Small intestine (tissue), 16 donors: Measurements from ENCODE around the gene LRIF1. TPM values are rescaled to one million over a fixed set of nuclear protein-coding genes. Genes with fewer than 3 reads are reported as not detected.
A peak's percentile ranks its signal among the peaks of the same experiment; 100 is the strongest.
"Not testable (repeated sequence)": the region's sequence is repeated elsewhere in the genome, so short reads cannot be mapped to it uniquely, and the experiment has no call there.

Source experiments
- DNase-seq, 2 donors: peaks; one replicate each; pipeline versions ENCODE4 v3.0.0 to v3.0.0-alpha.2; 2013
- FAIRE-seq: peaks from 2 replicates; lab custom pipeline; 2012; peaks lifted over from hg19 to GRCh38; lab: Jason Lieb, UNC
- H3K27ac ChIP-seq, 3 donors: one replicate each; pipeline ENCODE4 v1.5.1; 2013; ENCODE audit warnings: low read length in 2 of 3, mild to moderate bottlenecking in 2 of 3, control low read depth in 1 of 3, inconsistent platforms in 1 of 3, low read depth in 1 of 3, moderate library complexity in 1 of 3
- H3K27me3 ChIP-seq, 3 donors: one replicate each; pipeline ENCODE4 v1.6.1; 2013; ENCODE audit warnings: low read length in 3 of 3, inconsistent platforms in 1 of 3; ENCODE audit not compliant: control insufficient read depth in 3 of 3, insufficient read depth in 3 of 3
- H3K36me3 ChIP-seq, 3 donors: one replicate each; pipeline ENCODE4 v1.6.1; 2013; ENCODE audit warnings: low read length in 3 of 3, inconsistent platforms in 1 of 3, low read depth in 1 of 3, mild to moderate bottlenecking in 1 of 3, moderate library complexity in 1 of 3; ENCODE audit not compliant: control insufficient read depth in 3 of 3, insufficient read depth in 2 of 3
- H3K4me1 ChIP-seq, 3 donors: one replicate each; pipeline ENCODE4 v1.6.1; 2013; ENCODE audit warnings: low read length in 2 of 3, inconsistent platforms in 1 of 3, low read depth in 1 of 3, mild to moderate bottlenecking in 1 of 3, moderate library complexity in 1 of 3; ENCODE audit not compliant: control insufficient read depth in 3 of 3, insufficient read depth in 2 of 3
- H3K4me3 ChIP-seq, 3 donors: one replicate each; pipeline ENCODE4 v1.5.1; 2013; ENCODE audit warnings: low read length in 3 of 3, control low read depth in 1 of 3, inconsistent platforms in 1 of 3, low read depth in 1 of 3, mild to moderate bottlenecking in 1 of 3, moderate library complexity in 1 of 3
- H3K9me3 ChIP-seq, 2 donors: one replicate each; pipeline ENCODE4 v1.6.1; 2013; ENCODE audit warnings: low read depth in 1 of 2, low read length in 1 of 2; ENCODE audit not compliant: control insufficient read depth in 2 of 2, insufficient read depth in 1 of 2
- WGBS, 3 donors: extraction: QIAGEN DNeasy Blood & Tissue Kit; methylation state at CpG; one replicate each; pipeline ENCODE4 v1.1.7; 2013; 5-methylcytosine and 5-hydroxymethylcytosine counted together
- long read RNA-seq, 10 donors: transcript quantifications; one replicate each; lab custom pipeline, GENCODE V29; 2026
- polyA plus RNA-seq, 4 donors: library from polyadenylated mRNA; stranded (reverse) in 3 of 4; unstranded in 1 of 4; fragments of 200-250 nt in 3 of 4; fragments of 120-200 nt in 1 of 4; gene quantifications; one replicate each; pipeline versions ENCODE4 v1.2.1 to v1.2.3, GENCODE V29; 2013
- donor health status: healthy with polysubstance abuse.
- donor health status: control.
- donor health status: control.
- donor health status: Bipolar disorder and iron deficiency.
- donor health status: healthy.

Gene LRIF1, protein sequence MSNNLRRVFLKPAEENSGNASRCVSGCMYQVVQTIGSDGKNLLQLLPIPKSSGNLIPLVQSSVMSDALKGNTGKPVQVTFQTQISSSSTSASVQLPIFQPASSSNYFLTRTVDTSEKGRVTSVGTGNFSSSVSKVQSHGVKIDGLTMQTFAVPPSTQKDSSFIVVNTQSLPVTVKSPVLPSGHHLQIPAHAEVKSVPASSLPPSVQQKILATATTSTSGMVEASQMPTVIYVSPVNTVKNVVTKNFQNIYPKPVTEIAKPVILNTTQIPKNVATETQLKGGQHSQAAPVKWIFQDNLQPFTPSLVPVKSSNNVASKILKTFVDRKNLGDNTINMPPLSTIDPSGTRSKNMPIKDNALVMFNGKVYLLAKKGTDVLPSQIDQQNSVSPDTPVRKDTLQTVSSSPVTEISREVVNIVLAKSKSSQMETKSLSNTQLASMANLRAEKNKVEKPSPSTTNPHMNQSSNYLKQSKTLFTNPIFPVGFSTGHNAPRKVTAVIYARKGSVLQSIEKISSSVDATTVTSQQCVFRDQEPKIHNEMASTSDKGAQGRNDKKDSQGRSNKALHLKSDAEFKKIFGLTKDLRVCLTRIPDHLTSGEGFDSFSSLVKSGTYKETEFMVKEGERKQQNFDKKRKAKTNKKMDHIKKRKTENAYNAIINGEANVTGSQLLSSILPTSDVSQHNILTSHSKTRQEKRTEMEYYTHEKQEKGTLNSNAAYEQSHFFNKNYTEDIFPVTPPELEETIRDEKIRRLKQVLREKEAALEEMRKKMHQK
- 10 to 100 TPM in 1 of 4 donors, 1 to 10 TPM in 3; 7.3 to 15.9 (median 9.1) TPM for polyA plus RNA-seq
- long read RNA-seq, donor 1 = 0 reads
- long read RNA-seq, donor 2, partial matches to known transcripts = 0 of 2 reads
- long read RNA-seq, donor 2, other reads (novel, unspliced or antisense) = 0 of 2 reads
- long read RNA-seq, donor 3 = 0 reads
- long read RNA-seq, donor 4 = 0 reads
- long read RNA-seq, donor 5 = 0 reads
- long read RNA-seq, donor 6, partial matches to known transcripts = 0 of 1 reads
- long read RNA-seq, donor 6, other reads (novel, unspliced or antisense) = 0 of 1 reads
- long read RNA-seq, donor 7 = 0 reads
- long read RNA-seq, donor 8, partial matches to known transcripts = 0 of 1 reads
- long read RNA-seq, donor 8, other reads (novel, unspliced or antisense) = 0 of 1 reads
- long read RNA-seq, donor 9 = 0 reads
- long read RNA-seq, donor 10, partial matches to known transcripts = 0 of 2 reads
- long read RNA-seq, donor 10, other reads (novel, unspliced or antisense) = 0 of 2 reads

DNA sequence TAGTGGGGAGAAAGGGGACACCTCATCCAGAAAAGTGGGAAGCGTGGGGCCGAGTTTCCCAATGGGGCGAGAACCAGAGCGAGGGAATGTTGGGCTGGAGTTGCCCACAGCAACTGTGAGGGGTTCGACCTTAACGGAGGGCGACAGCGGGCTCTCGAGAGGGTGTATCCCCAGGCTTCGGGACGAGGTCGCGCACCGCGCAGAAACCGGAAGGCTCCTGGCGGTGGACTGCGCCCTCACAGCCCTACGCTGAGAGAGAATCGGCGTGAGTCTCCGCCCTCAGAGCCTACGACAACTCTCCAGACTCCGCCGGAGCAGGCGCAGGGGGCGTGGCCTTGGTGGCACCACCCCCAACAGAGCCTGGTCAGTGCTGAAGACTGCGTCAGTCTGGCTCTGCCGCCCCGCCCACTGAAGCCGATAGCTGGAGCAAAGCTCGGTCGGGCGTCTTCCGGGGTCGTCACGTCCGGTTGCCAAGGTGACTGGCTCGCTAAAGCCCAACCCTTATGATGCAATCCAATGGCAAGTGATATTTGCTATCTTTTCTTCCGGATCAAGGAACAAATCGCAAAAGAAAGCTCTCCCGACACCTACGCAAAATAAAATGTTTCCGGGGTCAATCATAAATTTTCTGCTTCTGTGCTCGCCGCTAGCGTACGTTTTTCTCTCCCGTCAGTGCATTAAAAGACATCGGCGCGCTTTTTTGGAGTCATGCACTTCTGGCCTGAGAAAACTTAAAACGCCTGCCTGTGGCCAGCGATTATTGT is at the start of gene LRIF1:
TSS of gene LRIF1 (minus strand) at position 232 of the 764 bp plus-strand sequence. CDS start 234 bp downstream, outside the sequence.
- DNase-seq = peak; percentile 100
- H3K27me3 ChIP-seq = peaks cover 0 to 2% (median 0%) of the 10 kb centered on the region in 3 donors
- H3K4me1 ChIP-seq = no peaks in the 10 kb centered on the region
- no peak for FAIRE-seq
- H3K4me3 ChIP-seq = peak within 1 kb of the TSS; percentile 62 to 78 (median 65)
- peak within 1 kb of the TSS; percentile 98 to 99 (median 98) for H3K27ac ChIP-seq
- 1 to 2% (median 2%) methylated on average over 52 to 54 of the region's 54 CpGs for WGBS, 3 donors
- H3K36me3 ChIP-seq = no peaks in the 10 kb centered on the region
- H3K9me3 ChIP-seq = peaks cover 0 to 24% of the 10 kb centered on the region in 2 donors

DNA sequence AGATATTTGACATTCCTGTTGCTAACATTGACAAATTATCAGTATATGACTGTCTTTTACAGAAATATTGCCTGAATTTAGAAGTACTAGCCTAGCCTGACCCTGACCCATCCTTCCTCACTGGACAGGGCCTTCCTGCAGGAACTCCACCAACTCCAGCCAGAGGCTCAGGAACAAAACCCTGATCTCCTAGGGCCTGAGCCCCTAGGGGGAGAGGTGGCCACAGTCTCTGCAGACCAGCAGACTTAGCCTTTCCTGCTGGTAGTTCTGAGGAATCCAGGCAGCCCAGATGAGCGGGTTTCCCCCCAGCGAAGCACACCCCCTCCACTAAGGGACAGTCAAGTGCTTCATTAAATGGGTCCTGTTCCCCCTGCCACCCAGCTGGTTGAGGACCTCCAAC is 44.3 kb upstream of the LRIF1 start:
- no peak overlapping the region for H3K27ac ChIP-seq
- H3K36me3 ChIP-seq = no peaks in the 10 kb centered on the region
- FAIRE-seq = no peak
- H3K4me3 ChIP-seq = no peak overlapping the region
- H3K4me1 ChIP-seq = no peaks in the 10 kb centered on the region
- H3K9me3 ChIP-seq = peaks cover 0 to 6% of the 10 kb centered on the region in 2 donors
- H3K27me3 ChIP-seq = no peaks in the 10 kb centered on the region
- WGBS, 3 donors = 68 to 91% (median 79%) methylated on average over 2 of the region's 2 CpGs
- DNase-seq = no peak

DNA sequence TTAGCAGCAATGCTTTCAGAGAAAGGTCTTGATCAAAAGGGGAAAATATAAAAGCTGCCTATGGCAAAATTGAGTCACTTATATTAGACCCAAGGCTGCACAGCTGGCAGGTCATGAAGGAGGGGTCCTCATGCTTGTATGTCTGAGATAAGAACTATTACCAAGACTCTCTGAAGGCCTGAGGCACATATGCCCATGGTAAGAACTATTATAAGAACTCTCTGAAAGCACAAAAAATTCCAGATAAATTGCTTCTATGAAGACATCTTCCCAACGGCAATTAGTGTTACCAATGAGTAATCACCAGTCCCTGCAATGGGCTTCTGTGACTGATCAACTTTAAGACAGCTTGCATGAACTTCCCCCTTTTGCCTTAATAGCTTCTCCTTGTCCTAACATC is 42.8 kb upstream of the LRIF1 start:
- no peak for FAIRE-seq
- no peak for DNase-seq
- WGBS, 3 donors = 89 to 100% (median 97%) methylated on average over 1 of the region's 1 CpG

DNA sequence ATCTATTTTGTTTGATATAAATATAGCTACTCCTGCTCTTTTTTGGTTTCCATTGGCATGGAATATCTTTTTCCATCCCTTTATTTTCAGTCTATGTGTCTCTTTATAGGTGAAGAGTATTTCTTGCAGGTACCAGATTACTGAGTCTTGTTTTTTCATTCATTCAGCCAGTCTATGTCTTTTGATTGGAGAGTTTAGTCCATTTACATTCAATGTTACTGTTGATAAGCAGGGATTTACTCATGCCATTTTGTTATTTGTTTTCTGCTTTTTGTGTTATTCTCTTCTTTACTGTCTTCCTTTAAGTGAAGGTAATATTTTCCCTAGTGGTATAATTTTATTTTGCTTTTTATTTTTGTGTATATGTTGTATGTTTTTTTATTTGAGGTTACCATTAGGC is 35.9 kb upstream of the LRIF1 start:
- H3K4me1 ChIP-seq, DNase-seq, H3K27ac ChIP-seq, H3K36me3 ChIP-seq, H3K9me3 ChIP-seq, H3K4me3 ChIP-seq, H3K27me3 ChIP-seq, FAIRE-seq: not testable (repeated sequence)

More for the DNA sequence above, 42.8 kb upstream of the LRIF1 start:
- Histone ChIP-seq H3K4me1 (no peaks in the 10 kb centered on the region), H3K36me3 (no peaks in the 10 kb centered on the region), H3K27ac (no peak overlapping the region), H3K27me3 (peaks cover 0 to 3% (median 0%) of the 10 kb centered on the region in 3 donors), H3K9me3 (peaks cover 0 to 6% of the 10 kb centered on the region in 2 donors), H3K4me3 (no peak overlapping the region)

DNA sequence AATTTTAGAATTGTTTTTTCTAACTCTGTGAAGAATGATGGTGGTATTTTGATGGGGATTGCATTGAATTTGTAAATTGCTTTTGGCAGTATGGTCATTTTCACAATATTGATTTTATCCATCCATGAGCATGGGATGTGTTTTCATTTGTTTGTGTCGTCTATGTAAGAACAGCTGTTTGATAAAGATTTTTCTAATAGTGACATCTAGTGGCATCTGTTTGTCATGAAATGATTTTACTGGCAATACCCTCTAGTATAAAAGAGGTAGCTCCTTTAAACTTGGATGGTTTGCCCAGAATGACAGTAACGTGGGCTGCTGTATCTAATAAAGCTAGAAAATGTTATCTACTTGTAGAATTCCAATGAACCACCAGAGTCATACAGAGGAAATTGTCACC is 28.6 kb upstream of the LRIF1 start:
- H3K27me3 ChIP-seq, FAIRE-seq, H3K27ac ChIP-seq, H3K4me1 ChIP-seq, H3K4me3 ChIP-seq, H3K9me3 ChIP-seq, H3K36me3 ChIP-seq: not testable (repeated sequence)
- DNase-seq = peak in 1 of 2 donors; percentile 23
- 6 to 12% (median 11%) methylated on average over 2 of the region's 2 CpGs for WGBS, 3 donors

DNA sequence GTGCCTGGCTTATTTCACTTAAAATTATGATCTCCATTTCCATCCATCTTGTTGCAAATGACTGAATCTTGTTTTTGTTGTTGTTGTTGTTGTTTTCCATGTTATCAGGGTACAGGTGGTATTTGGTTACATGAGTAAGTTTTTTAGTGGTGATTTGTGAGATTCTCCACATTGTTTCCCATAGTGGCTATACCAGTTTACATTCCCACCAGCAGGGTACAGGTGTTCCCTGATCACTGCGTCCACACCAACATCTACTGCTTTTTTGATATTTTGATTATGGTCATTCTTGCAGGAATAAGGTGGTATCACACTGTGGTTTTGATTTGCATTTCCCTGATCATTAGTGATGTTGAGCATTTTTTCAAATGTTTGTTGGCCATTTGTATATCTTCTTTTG is 27.6 kb upstream of the LRIF1 start:
- H3K4me3 ChIP-seq, H3K9me3 ChIP-seq, H3K36me3 ChIP-seq, H3K27me3 ChIP-seq, H3K4me1 ChIP-seq, FAIRE-seq, H3K27ac ChIP-seq, DNase-seq: not testable (repeated sequence)
- WGBS, 3 donors = 79 to 88% (median 83%) methylated on average over 1 of the region's 1 CpG

DNA sequence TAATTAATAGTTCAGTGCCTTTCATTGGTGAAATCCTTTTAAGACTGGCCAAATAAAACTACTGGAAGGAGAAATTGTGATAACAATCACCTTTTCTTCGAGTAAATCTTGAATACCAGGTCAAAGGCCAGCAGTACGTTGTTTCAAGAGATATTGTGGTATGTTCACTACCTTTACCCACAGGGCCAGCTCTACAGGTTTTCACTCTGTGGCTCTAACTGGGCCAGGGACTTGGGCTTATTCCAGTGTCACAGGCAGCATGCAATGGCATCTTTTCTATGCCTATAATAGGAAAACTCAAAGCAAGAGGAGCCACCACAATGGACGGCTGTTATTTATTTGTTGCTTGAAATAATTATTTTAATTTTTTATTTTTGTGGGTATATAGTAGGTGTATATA is 26.8 kb upstream of the LRIF1 start:
- Histone ChIP-seq H3K9me3 (no peaks in the 10 kb centered on the region), H3K36me3 (no peaks in the 10 kb centered on the region), H3K4me1 (no peaks in the 10 kb centered on the region), H3K27me3 (no peaks in the 10 kb centered on the region), H3K4me3 (no peak overlapping the region), H3K27ac (no peak overlapping the region)
- FAIRE-seq (no peak), DNase-seq (no peak)
- 57 to 73% (median 62%) methylated on average over 3 of the region's 3 CpGs for WGBS, 3 donors
